D341Med (cell line): Measurements from ENCODE around the gene WDR54.

ENCODE experiments used
- DNase-seq: peaks from one replicate; pipeline ENCODE4 v3.0.0; 2012; ENCODE audit warnings: low spot score

The WDR54 gene

DNA sequence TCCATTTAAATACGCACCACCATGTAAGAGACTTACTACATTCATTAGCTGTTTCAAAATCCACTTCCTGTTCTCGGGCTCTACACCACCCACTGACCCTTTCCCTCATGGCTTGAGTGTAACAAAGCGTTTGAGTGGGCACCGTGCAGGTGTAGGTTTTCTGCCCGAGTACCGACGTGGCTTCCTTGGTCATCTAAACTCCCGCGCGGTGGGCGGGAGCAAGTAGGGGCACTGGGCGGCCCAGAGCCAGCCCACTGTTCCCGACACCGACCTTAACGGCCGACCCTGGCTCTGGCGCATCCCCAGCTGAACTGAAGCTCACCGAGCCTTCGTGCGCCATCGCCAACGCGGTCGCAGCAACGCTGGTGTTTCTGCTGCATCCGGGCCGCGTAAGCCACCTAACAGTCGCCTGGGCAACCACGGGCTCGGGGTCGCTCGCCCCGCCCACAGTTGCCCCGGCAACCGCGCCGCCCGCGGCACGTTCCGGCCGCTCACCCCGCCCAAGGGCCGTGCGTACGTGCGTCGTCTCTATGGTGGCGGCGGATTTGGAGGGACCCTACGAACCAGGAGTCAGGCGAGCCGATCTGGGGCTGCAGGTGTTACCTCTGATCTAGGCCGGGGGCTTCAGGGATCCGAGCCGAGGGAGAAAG lies at the start of gene WDR54, which contains the start of gene C2orf81:
Gene WDR54, plus strand, starts transcription at position 510 of the 650 bp plus-strand sequence. CDS start 424 bp downstream, outside the sequence.
Gene C2orf81, minus strand, starts transcription at position 399 of the 650 bp plus-strand sequence. Its CDS starts 59 bp downstream, at position 340.
- DNase-seq, result peak; percentile 98

GRCh38 chr2:74372674-74373073 lies 48.9 kb upstream of the WDR54 start:
- no peak for DNase-seq

DNA sequence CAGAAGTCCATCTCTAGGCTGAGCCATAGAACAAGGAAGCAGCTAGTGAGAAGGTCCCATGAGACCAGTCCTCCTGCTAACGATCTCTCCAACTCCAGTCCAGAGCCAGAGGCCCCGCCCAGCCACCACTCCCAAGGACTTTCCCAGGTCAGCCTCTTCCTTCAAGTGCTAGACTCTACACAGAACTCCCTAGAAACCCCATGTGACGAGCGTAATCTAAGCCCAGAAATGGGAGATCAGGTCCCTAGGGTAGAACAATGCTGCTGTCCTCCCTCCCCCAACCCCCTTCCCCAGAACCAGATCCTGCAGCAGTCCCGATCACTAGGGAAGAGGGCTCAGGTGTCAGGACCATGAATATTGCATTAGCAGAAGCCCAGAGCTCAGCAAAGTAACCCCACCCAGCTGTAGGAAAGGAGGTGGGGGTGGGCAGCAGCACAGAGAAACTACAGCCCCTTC lies 48.3 kb upstream of the WDR54 start:
- peak; percentile 63 for DNase-seq

GRCh38 chr2:74373985-74374384 lies 47.5 kb upstream of the WDR54 start:
- peak; percentile 46 for DNase-seq

- peak; percentile 94 for DNase-seq
Measured at GRCh38 chr2:74374509-74375205, 46.9 kb upstream of the WDR54 start.

GRCh38 chr2:74375838-74376237 lies 45.7 kb upstream of the WDR54 start:
- no peak for DNase-seq

GRCh38 chr2:74378007-74378406 lies 43.5 kb upstream of the WDR54 start:
- no peak for DNase-seq

GRCh38 chr2:74379851-74380789 lies 41.4 kb upstream of the WDR54 start, which contains the start of gene DCTN1:
Gene DCTN1 (minus strand): TSS chr2:74380311. CDS start chr2:74380037, 274 bp downstream.
- DNase-seq, result peak; percentile 73

- DNase-seq, result no peak
Measured at GRCh38 chr2:74381751-74382150, 39.8 kb upstream of the WDR54 start.

- no peak for DNase-seq
Measured at GRCh38 chr2:74383254-74383653, 38.3 kb upstream of the WDR54 start.

DNA sequence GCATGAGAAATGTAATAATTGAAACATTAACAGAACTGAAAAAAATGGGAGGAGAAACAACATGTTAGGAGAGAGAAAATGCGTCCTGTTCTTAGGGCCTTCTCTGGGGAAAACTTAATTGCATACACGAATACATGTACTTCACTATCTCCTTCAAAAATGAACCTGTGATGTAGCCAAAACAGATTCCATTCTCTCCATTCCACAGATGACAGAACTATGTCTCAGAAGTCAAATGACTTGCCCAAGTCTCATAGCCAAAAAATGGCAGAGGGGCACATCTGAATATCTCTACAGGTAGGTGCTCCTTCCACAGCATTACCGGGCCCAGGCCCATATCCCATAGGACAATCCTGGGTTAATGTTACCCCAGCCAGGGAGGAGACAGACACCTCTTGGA lies 37.5 kb upstream of the WDR54 start:
- DNase-seq, result no peak

DNA sequence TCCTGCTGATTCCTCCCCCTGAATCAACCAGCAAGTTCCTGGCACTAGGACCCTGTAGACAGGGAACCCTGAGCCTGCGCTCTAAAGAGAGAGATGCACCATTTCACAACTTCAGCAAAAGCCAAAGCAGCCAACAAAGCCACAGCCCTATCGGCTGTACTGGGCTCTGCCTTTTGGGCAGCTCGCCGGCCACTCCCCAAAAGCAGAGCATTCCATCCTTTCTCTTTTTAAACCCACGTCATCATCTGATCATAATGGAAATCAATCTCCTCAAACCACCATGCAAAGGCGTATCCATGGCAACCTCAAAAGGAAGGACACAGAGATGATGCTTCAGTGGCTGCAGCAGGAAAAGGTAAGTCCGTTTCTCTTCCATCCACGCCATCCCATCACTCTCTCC lies 36.1 kb upstream of the WDR54 start:
- DNase-seq, result no peak

GRCh38 chr2:74387346-74387745 lies 34.2 kb upstream of the WDR54 start:
- no peak for DNase-seq

DNA sequence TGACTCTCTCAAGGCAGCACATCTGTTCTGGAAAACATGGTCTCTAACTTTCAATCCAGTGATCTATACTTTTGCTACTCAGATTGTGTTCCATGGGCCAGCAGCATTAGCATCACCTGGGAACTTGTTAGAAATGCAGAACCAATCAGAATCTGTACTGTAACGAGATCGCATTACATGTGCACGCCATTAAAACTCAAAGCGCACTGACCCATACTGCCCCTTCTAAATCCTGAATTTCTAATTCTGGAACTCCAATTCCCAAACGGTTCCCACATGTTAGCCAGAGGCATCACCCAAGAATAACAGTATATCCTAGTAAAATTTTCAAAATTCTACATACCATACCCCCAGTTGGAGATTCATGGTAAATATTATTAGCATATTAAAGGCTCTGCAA lies 30.9 kb upstream of the WDR54 start:
- no peak for DNase-seq

DNA sequence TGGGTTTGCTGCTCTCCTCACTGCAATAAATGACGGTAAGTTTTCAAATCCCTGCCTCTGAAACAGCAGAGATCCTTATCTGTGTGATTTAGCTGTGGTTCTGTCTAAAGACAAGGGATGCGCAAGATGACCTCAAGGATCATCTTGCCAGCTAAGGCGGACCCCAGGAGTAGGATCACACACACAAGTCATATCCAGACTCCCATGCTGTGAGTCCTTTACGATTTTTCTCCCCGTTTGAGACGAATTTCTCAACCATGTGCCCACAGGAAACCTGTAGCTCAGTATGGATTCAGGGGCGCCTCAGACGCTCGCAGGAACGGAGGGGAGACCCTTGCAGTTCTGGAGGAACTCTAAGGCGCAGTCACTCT lies 30.3 kb upstream of the WDR54 start:
- DNase-seq, result no peak

GRCh38 chr2:74391580-74392448 lies 29.7 kb upstream of the WDR54 start:
- DNase-seq, result peak; percentile 91

DNA sequence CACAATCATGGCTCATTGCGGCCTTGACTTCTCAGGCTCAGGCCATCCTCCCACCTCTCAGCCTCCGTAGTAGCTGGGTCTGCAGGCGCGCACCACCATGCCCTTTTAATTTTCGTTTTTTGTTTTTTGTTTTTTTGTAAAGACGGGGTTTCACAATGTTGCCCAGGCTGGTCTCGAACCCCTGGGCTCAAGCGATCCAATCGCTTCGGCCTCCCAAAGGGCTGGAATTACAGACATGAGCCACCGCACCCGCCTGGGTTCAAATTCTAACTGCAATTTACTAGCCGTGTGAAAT lies 29.1 kb upstream of the WDR54 start:
- DNase-seq, result no peak

DNA sequence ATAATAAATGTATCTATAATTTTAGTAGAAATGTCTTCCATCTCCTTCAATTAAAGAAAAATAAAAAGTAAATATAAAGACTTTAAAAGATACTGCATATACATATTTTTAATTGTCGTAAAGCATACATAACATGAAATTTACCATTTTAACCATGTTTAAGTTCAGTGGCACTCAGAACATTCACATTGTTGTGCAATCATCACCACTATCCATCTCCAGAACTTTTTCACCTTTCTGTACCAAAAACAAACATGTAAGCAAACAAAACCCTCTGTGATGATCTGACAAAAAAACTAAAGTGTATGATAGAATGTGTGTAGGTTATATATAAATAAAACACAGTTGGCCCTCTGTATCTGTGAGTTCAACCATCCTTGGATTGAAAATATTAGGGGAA lies 28.0 kb upstream of the WDR54 start:
- no peak for DNase-seq

- DNase-seq, result no peak
Measured at GRCh38 chr2:74396149-74396548, 25.4 kb upstream of the WDR54 start.

DNA sequence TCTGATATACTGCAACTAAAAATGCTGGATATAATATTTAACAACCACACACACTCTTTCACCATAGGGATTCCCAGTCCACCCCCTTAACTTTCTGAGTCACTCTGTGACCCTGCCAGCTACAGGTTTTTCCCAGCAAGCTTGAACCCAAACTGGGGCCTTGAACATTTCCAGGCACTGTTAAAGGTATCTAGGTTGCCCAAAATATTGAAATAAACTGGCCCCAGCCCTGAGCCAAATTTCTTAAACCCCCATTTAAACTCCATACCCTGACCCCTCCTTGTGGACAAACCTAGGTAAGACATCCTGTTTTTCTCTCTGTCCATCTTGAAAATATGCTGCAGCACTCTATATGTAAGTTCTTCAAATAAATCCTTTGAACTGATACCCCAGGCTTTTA lies 21.7 kb upstream of the WDR54 start:
- peak; percentile 49 for DNase-seq

GRCh38 chr2:74401891-74402290 lies 19.6 kb upstream of the WDR54 start:
- no peak for DNase-seq

DNA sequence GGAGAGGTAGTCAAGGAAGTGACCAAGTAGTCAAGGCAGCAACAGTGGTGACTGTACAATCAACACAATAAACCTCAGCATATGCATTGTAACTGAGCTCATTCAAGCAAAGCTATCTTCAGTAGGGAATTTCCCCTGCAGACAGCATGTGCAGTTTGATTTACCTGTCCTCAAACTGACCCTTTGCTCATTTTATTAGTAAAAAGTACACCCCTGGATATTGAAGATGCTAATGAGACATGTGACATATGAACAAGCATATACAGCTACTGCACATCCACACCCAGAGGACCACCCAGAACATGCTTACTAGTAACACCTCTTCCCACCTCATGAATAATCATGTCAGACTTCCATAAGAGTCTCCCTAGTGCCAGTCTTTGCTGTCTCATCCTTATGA lies 15.5 kb upstream of the WDR54 start:
- DNase-seq, result no peak
